GM19452 (cell line): Measurements from ENCODE around the gene IMPA2.

Source experiments
- ATAC-seq: cut with Tn5 transposase; IDR thresholded peaks from one replicate; pipeline ENCODE4 v1.9.1; 2021; ENCODE audit not compliant: unreplicated experiment

The IMPA2 gene

GRCh38 chr18:11987527-11987926, 6.2 kb downstream of the IMPA2 start:
- ATAC-seq, result no peak

DNA sequence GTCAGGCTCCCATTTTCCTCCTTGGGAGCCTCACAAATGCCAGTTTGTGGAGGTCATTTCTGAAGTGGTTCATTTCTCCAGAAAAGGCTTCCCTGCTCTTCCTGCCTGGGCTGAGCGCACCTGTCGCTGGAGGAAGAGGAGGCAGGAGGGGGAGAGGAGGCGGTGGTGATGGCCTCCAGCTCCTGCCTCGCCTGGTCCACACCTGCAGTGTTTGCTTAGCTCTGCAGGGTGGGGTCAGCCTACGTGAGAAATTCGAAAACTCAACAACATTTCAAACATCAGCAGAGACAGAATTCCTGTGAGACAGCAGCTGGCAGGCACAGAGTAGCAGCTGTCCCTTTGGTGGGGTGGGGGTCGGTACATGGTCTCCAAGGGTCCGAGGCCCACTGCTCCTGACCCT, 7.9 kb downstream of the IMPA2 start:
- no peak for ATAC-seq

DNA sequence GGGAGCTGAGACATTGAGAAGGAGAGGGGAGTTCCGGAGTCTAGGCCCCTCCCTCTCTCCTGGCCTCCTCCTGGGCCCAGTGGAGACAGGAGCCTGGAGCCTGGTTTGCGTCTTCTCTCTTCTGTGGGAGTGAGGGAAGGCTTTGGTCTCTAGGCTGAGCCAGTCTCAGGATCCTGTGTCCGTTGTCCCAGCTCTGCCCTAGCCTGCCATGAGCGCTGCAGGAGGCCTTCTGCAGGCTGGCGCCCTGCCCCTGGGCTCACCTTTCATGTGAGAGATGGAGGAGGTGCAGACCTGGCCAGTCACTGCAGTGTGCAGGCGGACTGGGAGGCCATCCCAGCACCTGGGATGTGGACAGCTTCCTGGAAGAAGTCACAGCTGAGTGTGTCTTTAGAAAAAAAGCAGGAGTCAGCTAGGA, 8.7 kb downstream of the IMPA2 start:
- no peak for ATAC-seq

DNA sequence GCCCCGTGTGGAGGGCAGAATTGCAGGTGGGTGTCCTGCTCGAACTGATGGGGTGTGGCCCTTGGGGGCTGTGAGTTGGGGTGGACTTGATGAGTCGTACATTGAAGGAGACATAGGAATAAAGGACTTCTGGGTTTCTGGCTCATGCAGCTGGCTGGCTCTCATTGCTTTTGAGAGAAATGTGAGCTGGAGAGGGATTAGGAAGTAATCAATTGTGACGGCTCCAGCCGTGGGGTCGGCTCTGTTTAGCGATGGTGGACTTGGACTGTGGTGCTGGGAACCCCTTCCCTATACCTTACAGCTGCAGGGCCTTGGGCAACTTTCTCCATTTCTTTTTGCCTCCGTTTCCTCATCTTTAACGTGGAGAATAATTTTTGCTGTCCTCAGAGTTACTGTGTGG, 9.2 kb downstream of the IMPA2 start:
- ATAC-seq, result no peak

GRCh38 chr18:11991021-11991795, 9.9 kb downstream of the IMPA2 start:
- no peak for ATAC-seq

DNA sequence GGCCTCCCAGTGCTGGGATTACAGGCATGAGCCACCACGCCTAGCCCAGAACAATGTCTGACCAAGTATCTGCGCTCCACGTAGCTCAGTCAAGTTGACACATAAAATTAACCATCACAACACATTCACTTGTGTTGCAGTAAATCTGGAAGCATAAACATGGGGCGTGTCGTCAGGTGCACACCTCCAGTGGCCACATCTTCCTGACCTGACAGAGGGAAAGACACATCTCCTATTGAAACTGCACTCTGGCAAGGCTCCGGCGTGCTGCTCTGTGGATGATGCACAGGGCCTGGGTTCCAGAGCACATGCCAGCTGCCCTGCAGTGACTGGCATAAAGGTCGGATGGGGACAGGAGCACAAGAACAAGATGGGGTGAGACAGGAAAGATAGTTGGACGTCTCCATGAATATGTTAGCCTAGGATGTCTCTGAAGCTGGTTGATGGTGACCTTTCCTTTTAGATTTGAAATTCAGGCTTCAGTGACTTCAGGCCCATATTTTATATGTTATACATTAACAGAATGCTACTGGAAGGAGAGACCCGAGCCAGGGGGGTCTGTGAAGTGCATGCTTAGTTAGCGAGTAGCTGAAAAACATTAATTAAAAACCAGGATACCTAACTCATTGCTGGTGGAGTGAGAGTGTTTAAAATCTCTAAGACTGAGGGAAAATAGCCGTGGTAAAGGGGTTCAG, 10.9 kb downstream of the IMPA2 start:
- ATAC-seq, result no peak

- ATAC-seq, result no peak
Observed at GRCh38 chr18:11993264-11993916, 12.1 kb downstream of the IMPA2 start.

DNA sequence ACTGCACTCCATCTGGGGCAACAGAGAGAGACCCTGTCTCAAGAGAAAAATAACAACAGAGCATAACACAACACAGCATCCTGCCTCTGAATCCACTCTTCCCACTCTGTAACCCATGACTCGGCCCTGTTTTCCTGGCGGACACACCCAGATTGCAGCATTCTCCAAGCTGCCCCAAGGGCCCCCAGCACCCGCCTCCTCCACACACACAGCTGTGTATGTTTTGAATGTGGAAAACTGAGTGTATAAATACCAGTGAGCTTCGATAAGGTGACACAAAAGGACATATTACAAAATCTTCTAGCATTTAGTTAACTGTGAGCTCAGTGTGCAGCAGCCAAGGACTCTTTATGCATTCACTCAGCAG, 13.0 kb downstream of the IMPA2 start:
- ATAC-seq, result no peak

GRCh38 chr18:11994703-11995444, 13.6 kb downstream of the IMPA2 start:
- ATAC-seq, result peak; percentile 19

DNA sequence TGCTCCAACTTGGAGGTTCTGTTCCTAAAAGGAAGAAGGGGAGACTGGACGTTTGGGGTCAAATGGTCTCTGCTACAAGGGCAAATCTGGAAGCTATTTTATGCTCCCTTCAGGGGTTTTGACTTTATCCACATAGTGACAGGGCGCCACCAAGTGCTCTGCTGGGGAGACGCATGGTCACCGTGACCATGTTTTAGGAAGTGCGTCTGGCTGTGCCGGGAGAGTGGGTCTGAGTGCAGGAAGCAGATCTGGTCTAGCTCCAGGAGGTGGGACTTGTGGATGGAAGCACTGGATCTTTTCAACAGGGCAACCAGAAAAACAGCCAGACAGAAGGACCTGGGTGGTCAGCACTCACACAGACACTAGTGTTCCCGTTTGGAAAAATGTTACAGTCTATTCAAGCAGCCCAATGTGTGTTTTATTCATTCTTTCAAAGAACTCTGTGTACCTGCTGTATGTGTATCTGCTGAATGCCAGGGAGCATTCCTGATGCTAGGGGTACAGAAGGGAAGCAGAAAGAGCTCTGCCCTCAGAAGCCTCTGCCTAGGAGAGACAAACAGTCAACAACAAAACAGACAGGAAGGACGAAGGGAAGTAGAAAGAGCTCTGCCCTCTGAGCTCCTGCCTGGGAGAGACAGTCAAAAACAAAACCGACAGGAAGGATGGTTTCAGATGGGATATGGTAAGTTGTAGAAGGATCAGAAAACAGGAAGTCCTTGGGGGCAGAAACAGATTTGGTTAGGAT, 14.3 kb downstream of the IMPA2 start:
- ATAC-seq, result peak; percentile 76

- ATAC-seq, result no peak
Observed at GRCh38 chr18:11996190-11996754, 15.0 kb downstream of the IMPA2 start.

- ATAC-seq, result no peak
Observed at GRCh38 chr18:11996907-11997306, 15.6 kb downstream of the IMPA2 start.

DNA sequence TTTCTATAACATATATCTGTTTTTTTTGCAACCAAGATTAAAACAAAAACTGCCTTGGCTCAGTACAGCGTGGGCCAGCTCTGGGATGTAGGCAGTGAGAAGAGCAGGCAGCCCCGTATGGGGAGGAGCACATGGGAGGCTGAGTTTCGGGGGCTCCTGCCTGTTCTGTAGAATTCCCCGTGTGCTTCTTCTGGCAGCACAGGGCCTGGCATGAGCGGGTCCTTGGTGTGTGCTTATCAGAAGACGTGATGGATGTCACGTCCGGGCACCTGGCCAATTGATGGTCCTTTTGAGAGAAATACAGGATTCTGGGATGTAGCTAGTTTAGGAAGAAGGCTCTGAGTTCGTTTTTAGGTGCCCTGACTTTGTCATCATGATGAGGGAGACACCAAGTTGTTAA, 16.2 kb downstream of the IMPA2 start:
- no peak for ATAC-seq

- no peak for ATAC-seq
Observed at GRCh38 chr18:11998193-11998592, 16.9 kb downstream of the IMPA2 start.

- ATAC-seq, result no peak
Observed at GRCh38 chr18:11999429-11999828, 18.1 kb downstream of the IMPA2 start.

GRCh38 chr18:12000072-12000659, 18.9 kb downstream of the IMPA2 start:
- ATAC-seq, result no peak

DNA sequence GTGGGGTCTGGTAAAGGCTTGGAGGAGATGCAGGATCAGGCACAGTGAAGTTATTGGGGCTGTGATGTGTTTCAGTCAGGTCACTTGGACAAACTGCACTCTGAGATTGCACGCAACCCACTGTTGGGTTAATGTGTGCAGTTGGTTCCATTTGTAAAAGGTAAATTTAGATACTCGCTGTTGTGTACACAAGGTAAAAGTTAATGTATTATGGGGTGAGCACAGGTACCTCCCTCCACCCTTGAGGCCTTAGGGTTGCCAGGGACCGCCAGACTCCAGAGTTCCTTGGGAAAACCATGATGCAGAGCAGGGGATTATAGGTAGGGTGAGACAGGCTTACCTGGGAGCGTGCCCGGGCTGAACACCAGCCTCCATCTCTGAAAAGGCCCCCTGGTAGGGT, 20.1 kb downstream of the IMPA2 start:
- no peak for ATAC-seq

GRCh38 chr18:12003894-12004293, 22.6 kb downstream of the IMPA2 start:
- ATAC-seq, result no peak

GRCh38 chr18:12005538-12006487, 24.5 kb downstream of the IMPA2 start:
- ATAC-seq, result no peak
